ENCODE results near the gene CDH12. TPM values are rescaled to one million over a fixed set of nuclear protein-coding genes. Genes with fewer than 3 reads are reported as not detected.

Gene CDH12
- total and polyA plus RNA-seq, 4 donors, result 0.02 to 0.33 (median 0.17) TPM; not detected in 1

GRCh38 chr5:22050931-22051330 lies 802.2 kb downstream of the CDH12 start:
- no peak overlapping the region for H3K4me3 ChIP-seq (ENCODE audit: low read depth in 1 of 3, low read length in 3 of 3)
- H3K27ac ChIP-seq (ENCODE audit: low read depth in 1 of 2, low read length in 2 of 2), result no peak overlapping the region
- no peak for DNase-seq (ENCODE audit: low spot score)
- peaks cover 0 to 2% (median 0%) of the 10 kb centered on the region in 4 donors for H3K27me3 ChIP-seq (ENCODE audit: control insufficient read depth in 4 of 4, insufficient read depth in 4 of 4, low read length in 3 of 4)
- H3K4me1 ChIP-seq (ENCODE audit: control insufficient read depth in 4 of 4, insufficient read depth in 4 of 4, low read length in 3 of 4), result no peaks in the 10 kb centered on the region
- no peaks in the 10 kb centered on the region for H3K36me3 ChIP-seq (ENCODE audit: control insufficient read depth in 4 of 4, insufficient read depth in 3 of 4, low read depth in 1 of 4, low read length in 3 of 4)
- TF ChIP-seq HNF4G (IDR thresholded peaks at IDR 0.05) (no peak), GABPA (IDR thresholded peaks at IDR 0.05 in 1 of 2, conservative IDR thresholded peaks at IDR 0.05 in 1 of 2) (no peak), NR2F2 (IDR thresholded peaks at IDR 0.05) (no peak), REST (IDR thresholded peaks at IDR 0.05) (no peak), FOXA1 (IDR thresholded peaks at IDR 0.05) (no peak), ATF3 (IDR thresholded peaks at IDR 0.05) (no peak), HNF4A (conservative IDR thresholded peaks at IDR 0.05) (no peak), JUND (IDR thresholded peaks at IDR 0.05) (no peak), CTCF (IDR thresholded peaks at IDR 0.05; ENCODE audit: low read depth, low read length, missing input control) (no peak), SP1 (IDR thresholded peaks at IDR 0.05) (no peak), RXRA (IDR thresholded peaks at IDR 0.05) (no peak), MAX (IDR thresholded peaks at IDR 0.05) (no peak), ZBTB33 (IDR thresholded peaks at IDR 0.05) (no peak), RAD21 (IDR thresholded peaks at IDR 0.05) (no peak), TAF1 (conservative IDR thresholded peaks at IDR 0.05) (no peak)
- H3K9me3 ChIP-seq (ENCODE audit: control insufficient read depth in 4 of 4, low read length in 3 of 4), result no peaks in the 10 kb centered on the region
- no peak overlapping the region for H3K9ac ChIP-seq (ENCODE audit: low read depth in 1 of 2, low read length in 2 of 2)
- WGBS, result 67% methylated on average over 2 of the region's 2 CpGs

GRCh38 chr5:22044229-22044628 lies 808.9 kb downstream of the CDH12 start:
- no peak for DNase-seq (ENCODE audit: low spot score)
- Histone ChIP-seq H3K27me3 (ENCODE audit: control insufficient read depth in 4 of 4, insufficient read depth in 4 of 4, low read length in 3 of 4) (peaks cover 0 to 2% (median 0%) of the 10 kb centered on the region in 4 donors), H3K4me1 (ENCODE audit: control insufficient read depth in 4 of 4, insufficient read depth in 4 of 4, low read length in 3 of 4) (no peaks in the 10 kb centered on the region), H3K9me3 (ENCODE audit: control insufficient read depth in 4 of 4, low read length in 3 of 4) (no peaks in the 10 kb centered on the region), H3K27ac (ENCODE audit: low read depth in 1 of 2, low read length in 2 of 2) (no peak overlapping the region), H3K9ac (ENCODE audit: low read depth in 1 of 2, low read length in 2 of 2) (no peak overlapping the region), H3K4me3 (ENCODE audit: low read depth in 1 of 3, low read length in 3 of 3) (no peak overlapping the region), H3K36me3 (ENCODE audit: control insufficient read depth in 4 of 4, insufficient read depth in 3 of 4, low read depth in 1 of 4, low read length in 3 of 4) (no peaks in the 10 kb centered on the region)
- no peak for TF ChIP-seq GABPA (IDR thresholded peaks at IDR 0.05 in 1 of 2, conservative IDR thresholded peaks at IDR 0.05 in 1 of 2)
